ENCODE data around the gene SYCP2.

The SYCP2 gene

DNA sequence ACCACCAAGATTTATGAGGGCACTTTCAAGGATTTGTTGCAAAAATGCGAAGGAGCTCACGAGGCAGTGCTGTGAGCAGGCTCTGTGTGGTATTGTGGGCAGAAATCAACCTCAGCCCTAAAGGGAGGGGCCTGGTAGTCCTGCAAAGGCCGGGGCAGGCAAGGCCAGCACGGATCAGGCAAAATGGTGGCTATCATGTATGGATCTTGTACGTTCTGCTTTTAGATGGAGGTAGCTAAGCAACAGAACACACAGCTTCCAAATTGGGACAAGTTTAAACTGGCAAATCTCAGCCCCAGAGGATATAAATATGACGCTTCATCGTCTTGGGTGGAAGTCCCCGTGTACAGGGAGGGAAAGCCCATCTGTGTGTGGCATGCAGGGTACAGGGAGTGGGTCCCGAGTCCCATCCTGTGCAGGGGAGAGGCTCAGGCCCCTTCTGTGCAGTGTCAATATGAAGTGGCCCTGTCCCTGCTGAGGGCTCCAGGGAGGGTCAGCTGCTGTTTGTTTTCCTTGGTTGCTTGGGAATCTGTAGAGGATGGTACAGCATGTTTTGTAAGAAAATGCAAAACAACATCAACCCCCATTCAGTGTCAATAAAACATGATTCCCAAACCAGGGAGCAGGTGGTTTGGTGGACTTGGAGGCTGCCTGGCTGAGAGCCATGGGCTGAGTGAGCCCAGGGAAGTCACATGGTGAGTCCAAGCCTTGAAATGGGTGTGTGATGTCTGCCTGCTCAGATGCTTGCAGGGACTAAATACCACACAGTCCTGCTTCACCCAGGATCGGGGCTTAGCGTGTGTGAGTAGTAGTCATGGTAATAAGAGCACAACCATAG lies 113.0 kb downstream of the SYCP2 start:
- Histone ChIP-seq H2AFZ (ENCODE audit: low read depth, low read length, severe bottlenecking) (no peak overlapping the region), H3K4me3 (ENCODE audit: insufficient read depth, low read length, poor library complexity, severe bottlenecking) (no peak overlapping the region), H3K79me2 (ENCODE audit: insufficient read depth, low read length) (no peaks in the 10 kb centered on the region), H3K9ac (ENCODE audit: low read length) (no peak overlapping the region), H3K27me3 (ENCODE audit: low read length) (no peaks in the 10 kb centered on the region), H3K27ac (ENCODE audit: low read depth, low read length) (no peak overlapping the region), H4K20me1 (ENCODE audit: low read depth, low read length) (no peaks in the 10 kb centered on the region), H3F3A (ENCODE audit: insufficient read depth) (no peaks in the 10 kb centered on the region), H3K9me3 (ENCODE audit: insufficient read depth, low read length) (no peaks in the 10 kb centered on the region), H3K36me3 (ENCODE audit: low read length) (no peaks in the 10 kb centered on the region), H3K9me2 (replicated peaks; ENCODE audit: insufficient read depth, low read length) (no peaks in the 10 kb centered on the region), H3K4me2 (ENCODE audit: low read depth, low read length, poor library complexity, severe bottlenecking) (no peak overlapping the region)
- no peak for TF ChIP-seq EZH2phosphoT487 (conservative IDR thresholded peaks at IDR 0.05; ENCODE audit: low read length)
- TF ChIP-seq, protein P1, sequence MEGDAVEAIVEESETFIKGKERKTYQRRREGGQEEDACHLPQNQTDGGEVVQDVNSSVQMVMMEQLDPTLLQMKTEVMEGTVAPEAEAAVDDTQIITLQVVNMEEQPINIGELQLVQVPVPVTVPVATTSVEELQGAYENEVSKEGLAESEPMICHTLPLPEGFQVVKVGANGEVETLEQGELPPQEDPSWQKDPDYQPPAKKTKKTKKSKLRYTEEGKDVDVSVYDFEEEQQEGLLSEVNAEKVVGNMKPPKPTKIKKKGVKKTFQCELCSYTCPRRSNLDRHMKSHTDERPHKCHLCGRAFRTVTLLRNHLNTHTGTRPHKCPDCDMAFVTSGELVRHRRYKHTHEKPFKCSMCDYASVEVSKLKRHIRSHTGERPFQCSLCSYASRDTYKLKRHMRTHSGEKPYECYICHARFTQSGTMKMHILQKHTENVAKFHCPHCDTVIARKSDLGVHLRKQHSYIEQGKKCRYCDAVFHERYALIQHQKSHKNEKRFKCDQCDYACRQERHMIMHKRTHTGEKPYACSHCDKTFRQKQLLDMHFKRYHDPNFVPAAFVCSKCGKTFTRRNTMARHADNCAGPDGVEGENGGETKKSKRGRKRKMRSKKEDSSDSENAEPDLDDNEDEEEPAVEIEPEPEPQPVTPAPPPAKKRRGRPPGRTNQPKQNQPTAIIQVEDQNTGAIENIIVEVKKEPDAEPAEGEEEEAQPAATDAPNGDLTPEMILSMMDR (IDR thresholded peaks at IDR 0.05; ENCODE audit: insufficient read depth, low read length, poor library complexity, severe bottlenecking), result no peak

DNA sequence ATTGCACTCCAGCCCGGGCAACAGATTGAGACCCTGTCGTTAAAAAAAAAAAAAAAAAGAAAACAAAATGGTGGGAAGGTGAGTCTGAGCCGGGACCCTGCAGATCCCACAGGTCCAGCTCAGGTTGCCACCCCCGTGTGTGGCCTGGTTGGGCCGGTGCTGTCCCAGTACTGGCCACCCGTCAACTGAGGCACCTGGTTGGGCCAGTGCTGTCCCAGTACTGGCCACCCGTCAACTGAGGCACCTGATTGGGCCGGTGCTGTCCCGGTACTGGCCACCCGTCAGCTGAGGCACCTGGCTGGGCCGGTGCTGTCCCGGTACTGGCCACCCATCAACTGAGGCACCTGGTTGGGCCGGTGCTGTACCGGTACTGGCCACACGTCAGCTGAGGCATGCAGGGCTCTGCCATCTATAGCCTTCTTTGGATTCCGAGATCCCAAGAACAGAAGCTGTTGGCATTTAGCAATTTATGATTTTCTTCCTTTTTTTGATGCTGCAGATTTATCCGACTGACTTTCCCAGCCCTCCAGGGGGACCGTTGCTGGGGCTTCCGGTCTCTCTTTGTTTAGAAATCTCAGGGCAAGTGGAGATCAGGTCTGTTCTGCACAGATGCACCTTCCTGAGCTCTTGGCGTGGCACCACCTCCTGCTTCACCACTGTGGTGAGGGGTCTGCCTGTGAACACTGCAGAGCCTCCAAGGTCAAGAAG lies 113.8 kb downstream of the SYCP2 start:
- Histone ChIP-seq H3K9me2 (replicated peaks; ENCODE audit: insufficient read depth, low read length) (no peaks in the 10 kb centered on the region), H3K79me2 (ENCODE audit: insufficient read depth, low read length) (no peaks in the 10 kb centered on the region), H3K36me3 (ENCODE audit: low read length) (no peaks in the 10 kb centered on the region), H3F3A (ENCODE audit: insufficient read depth) (no peaks in the 10 kb centered on the region), H3K9me3 (ENCODE audit: insufficient read depth, low read length) (no peaks in the 10 kb centered on the region), H3K4me2 (ENCODE audit: low read depth, low read length, poor library complexity, severe bottlenecking) (no peak overlapping the region), H3K27ac (ENCODE audit: low read depth, low read length) (no peak overlapping the region), H3K4me3 (ENCODE audit: insufficient read depth, low read length, poor library complexity, severe bottlenecking) (no peak overlapping the region), H4K20me1 (ENCODE audit: low read depth, low read length) (no peaks in the 10 kb centered on the region), H3K27me3 (ENCODE audit: low read length) (no peaks in the 10 kb centered on the region), H2AFZ (ENCODE audit: low read depth, low read length, severe bottlenecking) (no peak overlapping the region), H3K9ac (ENCODE audit: low read length) (no peak overlapping the region)
- no peak for TF ChIP-seq EZH2phosphoT487 (conservative IDR thresholded peaks at IDR 0.05; ENCODE audit: low read length)
- TF ChIP-seq, protein P1 (IDR thresholded peaks at IDR 0.05; ENCODE audit: insufficient read depth, low read length, poor library complexity, severe bottlenecking), result no peak

DNA sequence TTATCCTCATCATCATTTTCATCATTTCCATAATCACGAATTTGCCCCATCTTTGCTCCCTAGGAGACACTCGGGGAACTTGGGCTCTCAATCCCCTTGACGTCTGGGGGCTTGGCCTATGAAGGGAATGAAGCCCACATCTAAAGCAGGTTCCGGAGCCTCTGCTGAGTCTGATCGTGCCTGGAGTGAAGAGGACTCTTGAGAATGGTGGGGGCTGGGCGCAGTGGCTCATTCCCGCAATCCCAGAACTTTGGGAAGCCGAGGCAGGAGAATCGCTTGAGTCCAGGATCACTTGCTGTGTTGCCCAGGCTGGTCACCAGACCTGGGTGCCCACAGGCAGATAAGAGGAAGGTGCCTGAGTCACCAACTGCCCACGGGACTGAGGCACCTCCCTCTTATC lies 114.5 kb downstream of the SYCP2 start:
- Histone ChIP-seq H3K36me3 (ENCODE audit: low read length) (no peaks in the 10 kb centered on the region), H3K27me3 (ENCODE audit: low read length) (no peaks in the 10 kb centered on the region), H3K27ac (ENCODE audit: low read depth, low read length) (no peak overlapping the region), H3K79me2 (ENCODE audit: insufficient read depth, low read length) (no peaks in the 10 kb centered on the region), H3K4me3 (ENCODE audit: insufficient read depth, low read length, poor library complexity, severe bottlenecking) (no peak overlapping the region), H3K4me2 (ENCODE audit: low read depth, low read length, poor library complexity, severe bottlenecking) (no peak overlapping the region), H3K9me2 (replicated peaks; ENCODE audit: insufficient read depth, low read length) (no peaks in the 10 kb centered on the region), H3K9me3 (ENCODE audit: insufficient read depth, low read length) (no peaks in the 10 kb centered on the region), H2AFZ (ENCODE audit: low read depth, low read length, severe bottlenecking) (no peak overlapping the region), H3K9ac (ENCODE audit: low read length) (no peak overlapping the region), H4K20me1 (ENCODE audit: low read depth, low read length) (no peaks in the 10 kb centered on the region), H3F3A (ENCODE audit: insufficient read depth) (no peaks in the 10 kb centered on the region)
- no peak for TF ChIP-seq EZH2phosphoT487 (conservative IDR thresholded peaks at IDR 0.05; ENCODE audit: low read length)
- TF ChIP-seq, protein P1 (IDR thresholded peaks at IDR 0.05; ENCODE audit: insufficient read depth, low read length, poor library complexity, severe bottlenecking), result no peak

Data from SU-DHL-6 (cell line).